Ovary (tissue), 9 donors: ENCODE results near the gene CC2D1A. TPM values are rescaled to one million over a fixed set of nuclear protein-coding genes. Genes with fewer than 3 reads are reported as not detected.

Source experiments
- DNase-seq, 5 donors: peaks; one replicate each; pipeline ENCODE4 v3.0.0-alpha.2; 2019 to 2020
- H3K27ac ChIP-seq, 2 donors: fragments of 200-600 bp; one replicate each; pipeline versions ENCODE4 v1.5.1 to v1.8.0; 2019 to 2022
- H3K27me3 ChIP-seq: fragments of 200-600 bp; one replicate; pipeline ENCODE4 v1.8.0; 2022
- H3K36me3 ChIP-seq: fragments of 200-600 bp; sonication (generic); one replicate; pipeline ENCODE4 v1.5.1; 2019
- H3K4me1 ChIP-seq: one replicate; pipeline ENCODE4 v1.8.1; 2013; ENCODE audit warnings: mild to moderate bottlenecking, moderate library complexity; ENCODE audit not compliant: insufficient read depth
- H3K4me3 ChIP-seq: fragments of 200-600 bp; sonication (generic); one replicate; pipeline ENCODE4 v1.5.1; 2017
- H3K9me3 ChIP-seq, 2 donors: fragments of 200-600 bp in 1 of 2; sonication (generic) in 1 of 2; one replicate each; pipeline versions ENCODE4 v1.5.1 to v1.8.1; 2013 to 2019; ENCODE audit warnings: mild to moderate bottlenecking in 1 of 2, moderate library complexity in 1 of 2
- EP300 ChIP-seq: sonication (generic); formaldehyde crosslinking; IDR thresholded peaks from one replicate; pipeline ENCODE4 v1.6.1; 2017; ENCODE audit warnings: antibody characterized with exemption
- POLR2A ChIP-seq: fragments of 450-650 bp; IDR thresholded peaks from one replicate; pipeline ENCODE4 v1.6.1; 2017; ENCODE audit warnings: antibody characterized with exemption, mild to moderate bottlenecking, moderate library complexity
- WGBS, 3 donors: extraction: QIAGEN DNeasy Blood & Tissue Kit in 1 of 3; methylation state at CpG; one replicate each; pipeline versions ENCODE4 v1.1.5 to v1.1.7; 2013 to 2017; 5-methylcytosine and 5-hydroxymethylcytosine counted together
- intact Hi-C, 4 donors: fragments of 100-400 bp; cut with DNase I; formaldehyde crosslinking; loops; one replicate each; pipeline versions ENCODE4 v1.11.0 to v1.15.1; 2022 to 2023
- polyA plus RNA-seq, 2 donors: library from polyadenylated mRNA; stranded (reverse); fragments of 200-250 nt in 1 of 2; fragments of 350-450 nt in 1 of 2; fragmentation: Illumina TruSeq in 1 of 2; extraction: RNeasy Lipid Tissue Mini Kit (QIAGEN cat#74804) in 1 of 2; gene quantifications; one replicate each; pipeline ENCODE4 v1.2.3, GENCODE V29; 2013 to 2014
- total RNA-seq, 7 donors: library from RNA; depleted of rRNA in 2 of 7; stranded (reverse); fragments of >200 nt in 2 of 7; fragmentation: NEBNext Ultra II Directional in 3 of 7; extraction: Animal tissue kit (Norgen Biotek cat#: 25700) in 3 of 7; gene quantifications; one replicate each; pipeline versions ENCODE4 v1.1.0 to v1.2.4, GENCODE V29; 2016 to 2023
- TF ChIP-seq, protein P1 (sequence below), 3 donors: fragments of 450-650 bp in 2 of 3; fragments of 200-600 bp in 1 of 3; IDR thresholded peaks; one replicate each; pipeline versions ENCODE4 v1.5.1 to v1.8.0; 2016 to 2022; ENCODE audit warnings: antibody characterized with exemption in 3 of 3, mild to moderate bottlenecking in 1 of 3
- donor health status: DM: no; HTN: no; CAD: no; lungs with moderate emphysema.
- donor health status: DM: no; HTN: no; CAD: no.
- donor health status: Bipolar disorder and iron deficiency.
- donor health status: DM: yes; HTN: yes; CAD: no.
- donor health status: DM: no; HTN: no; CAD: no.
- donor health status: DM: yes; HTN: yes; CAD: no.

The CC2D1A gene
- total and polyA plus RNA-seq, 9 donors, result 13.1 to 38.1 (median 29.6) TPM

DNA sequence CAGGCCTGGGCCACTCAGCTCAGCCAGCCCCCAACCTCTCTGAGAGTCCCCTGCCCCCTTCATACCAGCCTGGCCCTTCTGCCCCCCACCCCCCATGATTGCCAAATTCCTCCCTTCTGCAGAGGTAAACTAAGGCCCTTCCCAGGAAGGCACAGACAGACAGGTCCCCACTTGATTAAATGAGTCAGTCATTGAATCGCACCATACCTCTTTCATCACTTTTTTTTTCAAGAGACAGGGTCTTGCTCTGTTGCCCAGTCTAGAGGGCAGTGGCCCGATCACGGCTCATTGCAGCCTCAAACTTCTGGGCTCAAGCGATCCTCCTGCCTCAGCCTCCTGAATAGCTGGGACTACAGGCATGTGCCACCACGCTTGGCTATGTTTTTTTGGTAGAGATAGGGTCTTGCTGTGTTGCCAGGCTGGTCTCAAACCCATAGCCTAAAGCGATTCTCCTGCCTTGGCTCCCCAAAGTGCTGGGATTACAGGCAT lies 26.2 kb downstream of the CC2D1A start:
- intact Hi-C loops, result no loop called here
- H3K27me3 ChIP-seq, result no peaks in the 10 kb centered on the region
- WGBS, 3 donors, result 91 to 97% (median 92%) methylated on average over 6 of the region's 6 CpGs
- no peak overlapping the region for H3K4me3 ChIP-seq
- TF ChIP-seq EP300, result no peak
- no peak for TF ChIP-seq POLR2A
- TF ChIP-seq, protein P1, sequence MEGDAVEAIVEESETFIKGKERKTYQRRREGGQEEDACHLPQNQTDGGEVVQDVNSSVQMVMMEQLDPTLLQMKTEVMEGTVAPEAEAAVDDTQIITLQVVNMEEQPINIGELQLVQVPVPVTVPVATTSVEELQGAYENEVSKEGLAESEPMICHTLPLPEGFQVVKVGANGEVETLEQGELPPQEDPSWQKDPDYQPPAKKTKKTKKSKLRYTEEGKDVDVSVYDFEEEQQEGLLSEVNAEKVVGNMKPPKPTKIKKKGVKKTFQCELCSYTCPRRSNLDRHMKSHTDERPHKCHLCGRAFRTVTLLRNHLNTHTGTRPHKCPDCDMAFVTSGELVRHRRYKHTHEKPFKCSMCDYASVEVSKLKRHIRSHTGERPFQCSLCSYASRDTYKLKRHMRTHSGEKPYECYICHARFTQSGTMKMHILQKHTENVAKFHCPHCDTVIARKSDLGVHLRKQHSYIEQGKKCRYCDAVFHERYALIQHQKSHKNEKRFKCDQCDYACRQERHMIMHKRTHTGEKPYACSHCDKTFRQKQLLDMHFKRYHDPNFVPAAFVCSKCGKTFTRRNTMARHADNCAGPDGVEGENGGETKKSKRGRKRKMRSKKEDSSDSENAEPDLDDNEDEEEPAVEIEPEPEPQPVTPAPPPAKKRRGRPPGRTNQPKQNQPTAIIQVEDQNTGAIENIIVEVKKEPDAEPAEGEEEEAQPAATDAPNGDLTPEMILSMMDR (IDR thresholded peaks at IDR 0.05), result no peak
- H3K36me3 ChIP-seq, result no peaks in the 10 kb centered on the region
- H3K4me1 ChIP-seq, result no peaks in the 10 kb centered on the region
- no peak overlapping the region for H3K27ac ChIP-seq
- no peak for DNase-seq
- H3K9me3 ChIP-seq, result no peaks in the 10 kb centered on the region

DNA sequence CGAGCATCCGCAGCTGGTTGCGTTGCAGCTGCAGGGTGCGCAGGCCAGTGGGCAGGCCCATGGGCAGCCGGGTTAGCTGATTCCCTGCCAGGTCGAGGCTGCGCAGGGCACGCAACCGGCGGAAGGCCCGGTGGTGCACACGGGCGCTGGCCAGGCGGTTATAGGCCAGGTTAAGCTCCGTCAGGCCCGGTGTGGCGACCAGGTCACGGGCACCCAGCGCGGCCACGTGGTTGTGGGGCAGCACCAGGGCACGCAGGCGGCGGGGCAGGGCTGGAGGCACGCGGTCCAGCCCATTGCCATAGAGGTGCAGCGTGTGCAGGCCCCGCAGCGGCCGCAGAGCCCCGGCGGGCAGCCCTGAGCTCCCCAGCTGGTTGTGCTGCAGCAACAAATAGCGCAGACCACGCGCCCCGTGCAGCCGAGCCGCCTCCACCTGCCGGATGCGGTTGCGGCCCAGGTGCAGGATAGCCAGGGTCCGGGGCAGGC lies 27.0 kb downstream of the CC2D1A start:
- Histone ChIP-seq H3K4me1 (peaks cover 3% of the 10 kb centered on the region), H3K36me3 (no peaks in the 10 kb centered on the region), H3K9me3 (no peaks in the 10 kb centered on the region), H3K4me3 (no peak overlapping the region), H3K27me3 (no peaks in the 10 kb centered on the region), H3K27ac (no peak overlapping the region)
- WGBS, 3 donors, result 88 to 91% (median 89%) methylated on average over 37 to 42 of the region's 42 CpGs
- DNase-seq, result no peak
- TF ChIP-seq POLR2A, result no peak
- TF ChIP-seq, protein P1 (IDR thresholded peaks at IDR 0.05), result no peak
- TF ChIP-seq EP300, result no peak
- intact Hi-C loops, result no loop called here

DNA sequence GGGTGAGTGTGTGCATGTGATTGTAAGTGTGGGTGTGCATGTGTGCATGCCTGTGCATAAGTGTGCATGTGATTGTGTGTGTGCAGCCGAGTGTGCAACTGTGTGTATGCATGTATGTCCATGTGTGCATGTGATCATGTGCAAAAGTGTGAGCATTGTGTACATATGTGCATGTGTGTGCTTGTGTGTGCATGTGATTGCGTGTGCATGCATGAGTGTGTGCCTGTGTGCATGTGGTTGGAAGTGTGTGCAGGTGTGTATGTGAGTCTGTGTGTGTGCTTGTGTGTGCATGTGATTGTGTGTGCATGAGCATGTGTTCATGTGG lies 28.7 kb downstream of the CC2D1A start:
- Histone ChIP-seq H3K27me3 (no peaks in the 10 kb centered on the region), H3K4me3 (no peak overlapping the region), H3K36me3 (no peaks in the 10 kb centered on the region), H3K4me1 (peaks cover 6% of the 10 kb centered on the region), H3K9me3 (no peaks in the 10 kb centered on the region), H3K27ac (no peak overlapping the region)
- no peak for DNase-seq
- TF ChIP-seq EP300, result no peak
- no peak for TF ChIP-seq POLR2A
- TF ChIP-seq, protein P1 (IDR thresholded peaks at IDR 0.05), result no peak
- intact Hi-C loops, result no loop called here
- 85 to 96% (median 95%) methylated on average over 2 of the region's 2 CpGs for WGBS, 3 donors

DNA sequence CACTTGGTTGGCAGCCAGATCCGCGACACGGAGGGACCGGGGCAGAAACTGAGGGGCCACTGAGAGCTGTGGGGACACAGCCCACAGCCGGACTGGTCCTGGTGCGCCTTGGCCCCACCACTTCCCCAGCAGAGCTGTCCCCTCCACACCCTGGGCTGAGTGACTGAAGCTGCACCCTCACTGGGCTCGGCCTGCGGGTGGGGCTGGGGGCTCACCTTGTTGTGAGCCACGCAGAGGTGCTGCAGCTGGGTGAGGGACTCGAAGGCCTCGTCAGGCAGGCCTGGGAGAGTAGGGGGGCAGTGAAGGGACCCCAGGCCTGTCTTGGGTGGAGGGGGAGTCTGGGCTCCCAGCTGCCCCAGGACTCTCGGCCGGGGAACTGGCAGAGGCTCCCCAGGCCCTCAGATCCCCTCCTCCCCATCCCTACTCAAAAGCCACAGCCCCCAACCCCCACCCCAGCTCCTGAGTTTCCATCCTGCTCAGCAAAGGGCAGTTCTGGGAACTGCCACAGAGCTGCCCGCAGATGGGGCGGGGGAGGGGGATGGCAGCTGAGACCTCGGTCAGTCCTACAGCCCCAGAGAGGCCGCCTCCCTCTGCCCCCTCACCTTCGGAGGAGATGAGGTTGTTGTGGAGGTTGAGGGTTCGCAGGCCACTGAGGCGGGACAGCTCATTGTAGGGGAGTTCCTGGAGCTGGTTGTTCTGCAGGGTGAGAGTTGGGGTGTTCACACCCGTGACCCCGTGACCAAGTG lies 29.9 kb downstream of the CC2D1A start:
- H3K4me3 ChIP-seq, result no peak overlapping the region
- H3K27me3 ChIP-seq, result no peaks in the 10 kb centered on the region
- H3K27ac ChIP-seq, result no peak overlapping the region
- TF ChIP-seq POLR2A (no peak), EP300 (no peak)
- TF ChIP-seq, protein P1 (IDR thresholded peaks at IDR 0.05), result no peak
- no peaks in the 10 kb centered on the region for H3K36me3 ChIP-seq
- intact Hi-C loops, result no loop called here
- H3K4me1 ChIP-seq, result peaks cover 6% of the 10 kb centered on the region
- 82 to 85% (median 82%) methylated on average over 20 to 22 of the region's 22 CpGs for WGBS, 3 donors
- no peaks in the 10 kb centered on the region for H3K9me3 ChIP-seq
- no peak for DNase-seq
